ENCODE data around the gene COPG2.

COPG2 gene

DNA sequence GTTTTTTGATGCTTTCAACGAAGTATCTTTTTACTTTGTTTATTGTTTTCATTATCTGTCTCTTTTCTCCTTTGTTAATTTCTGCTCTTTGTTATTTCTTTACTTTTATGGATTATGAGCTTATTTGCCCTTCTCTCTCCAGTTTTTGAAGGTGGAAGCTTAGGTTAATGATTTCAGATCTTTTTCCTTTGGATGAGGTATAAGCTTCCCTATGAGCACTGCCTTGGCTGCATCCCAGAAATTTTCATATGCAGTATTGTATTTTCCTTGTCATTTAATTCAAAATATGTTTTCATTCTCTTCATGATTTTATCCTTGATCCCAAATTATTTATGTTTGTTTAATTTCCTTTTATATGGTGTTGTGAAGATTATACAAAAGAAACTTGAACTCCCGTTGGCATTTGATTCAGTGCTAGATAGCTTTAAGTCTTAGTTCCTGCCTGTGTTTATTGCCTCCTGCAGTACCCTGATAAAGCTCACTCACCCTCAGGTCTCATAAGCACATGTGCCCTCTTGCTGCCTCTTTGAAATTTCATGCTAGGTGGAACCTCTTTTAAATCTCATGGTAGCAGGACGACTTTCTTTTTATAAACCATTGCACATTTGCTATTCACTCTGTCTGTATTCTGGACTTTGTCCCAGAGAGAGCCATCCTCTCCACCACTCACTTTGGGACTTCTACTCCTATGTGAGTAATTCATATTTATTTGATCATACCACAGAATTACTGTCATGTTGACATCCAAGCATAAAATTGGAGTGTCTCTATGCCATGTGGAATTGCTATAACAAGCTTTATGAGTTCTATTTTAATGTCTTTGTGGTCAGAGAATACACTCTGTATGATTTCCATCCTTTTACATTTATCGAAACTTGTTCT, 204.8 kb downstream of the COPG2 start:
- DNase-seq = no peak

DNA sequence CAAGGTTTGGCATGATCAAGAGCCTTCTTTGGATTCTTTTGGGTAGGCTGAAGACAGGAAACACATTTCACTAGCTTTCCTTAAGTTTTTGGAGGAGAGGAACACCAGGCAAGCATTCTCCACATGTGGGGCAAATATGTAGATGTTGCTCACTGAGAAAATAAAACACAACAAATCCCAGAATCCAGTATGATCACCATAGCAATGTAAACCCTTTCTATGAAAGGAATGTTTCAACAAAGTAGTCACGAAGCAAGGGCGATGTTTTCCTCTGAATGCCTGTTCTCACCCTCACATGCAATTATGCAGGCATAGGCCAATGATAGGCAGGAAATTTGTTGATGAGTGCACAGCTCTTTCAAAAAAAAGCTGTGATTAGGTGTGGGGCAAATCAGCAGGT, 207.3 kb downstream of the COPG2 start:
- no peak for DNase-seq

DNA sequence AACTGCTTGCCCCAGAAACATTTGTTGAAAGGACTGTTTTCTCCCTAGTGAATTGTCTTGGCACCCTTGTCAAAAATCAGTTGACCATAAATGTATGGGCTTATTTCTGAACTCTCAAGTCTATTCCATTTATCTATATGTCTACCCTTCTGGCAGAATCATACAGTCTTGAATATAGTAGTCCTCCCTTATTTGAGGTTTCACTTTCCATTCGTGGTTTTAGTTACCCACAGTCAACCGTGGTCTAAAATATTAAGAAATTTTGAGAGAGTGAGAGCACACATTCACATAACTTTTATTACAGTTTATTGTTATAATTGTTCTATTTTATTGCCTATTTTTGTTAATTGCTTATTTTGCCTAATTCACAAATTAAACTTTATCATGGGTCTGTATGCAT, 210.3 kb downstream of the COPG2 start:
- DNase-seq = no peak
